22Rv1 (cell line): ENCODE measurements around the gene SLC25A5.

Experiments used
- ZFX ChIP-seq: fragments of 450-650 bp; IDR thresholded peaks from 2 replicates; pipeline ENCODE4 v1.6.1; 2017; ENCODE audit warnings: antibody characterized with exemption, borderline replicate concordance
- TF ChIP-seq, protein P1 (sequence below): fragments of 450-650 bp; IDR thresholded peaks from 2 replicates; pipeline ENCODE4 v1.5.1; 2017; ENCODE audit warnings: mild to moderate bottlenecking

GRCh38 chrX:119429471-119429870 lies 38.8 kb upstream of the SLC25A5 start:
- TF ChIP-seq, protein P1, sequence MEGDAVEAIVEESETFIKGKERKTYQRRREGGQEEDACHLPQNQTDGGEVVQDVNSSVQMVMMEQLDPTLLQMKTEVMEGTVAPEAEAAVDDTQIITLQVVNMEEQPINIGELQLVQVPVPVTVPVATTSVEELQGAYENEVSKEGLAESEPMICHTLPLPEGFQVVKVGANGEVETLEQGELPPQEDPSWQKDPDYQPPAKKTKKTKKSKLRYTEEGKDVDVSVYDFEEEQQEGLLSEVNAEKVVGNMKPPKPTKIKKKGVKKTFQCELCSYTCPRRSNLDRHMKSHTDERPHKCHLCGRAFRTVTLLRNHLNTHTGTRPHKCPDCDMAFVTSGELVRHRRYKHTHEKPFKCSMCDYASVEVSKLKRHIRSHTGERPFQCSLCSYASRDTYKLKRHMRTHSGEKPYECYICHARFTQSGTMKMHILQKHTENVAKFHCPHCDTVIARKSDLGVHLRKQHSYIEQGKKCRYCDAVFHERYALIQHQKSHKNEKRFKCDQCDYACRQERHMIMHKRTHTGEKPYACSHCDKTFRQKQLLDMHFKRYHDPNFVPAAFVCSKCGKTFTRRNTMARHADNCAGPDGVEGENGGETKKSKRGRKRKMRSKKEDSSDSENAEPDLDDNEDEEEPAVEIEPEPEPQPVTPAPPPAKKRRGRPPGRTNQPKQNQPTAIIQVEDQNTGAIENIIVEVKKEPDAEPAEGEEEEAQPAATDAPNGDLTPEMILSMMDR: no peak
- TF ChIP-seq ZFX: no peak
